Stimulated activated CD4-positive, alpha-beta T cell treated with anti-CD3 and anti-CD28 coated beads, TNF-alpha, amount 100 ng/mL, for 4 hours (primary cell): Measurements from ENCODE around the gene PPM1H.
A peak's percentile ranks its signal among the peaks of the same experiment; 100 is the strongest.

Experiments used
- DNase-seq, 3 experiments: peaks; one replicate each; pipeline ENCODE4 v3.0.0-alpha.2; 2020; ENCODE audit warnings: low read depth in 3 of 3

Gene PPM1H

GRCh38 chr12:62799126-62799736, 135.7 kb downstream of the PPM1H start:
- DNase-seq = peak in 2 of 3 experiments; percentile 6 to 10

- DNase-seq = no peak
These were observed 140.7 kb downstream of the PPM1H start for GRCh38 chr12:62794218-62794583.

GRCh38 chr12:62793256-62794217, 141.4 kb downstream of the PPM1H start:
- DNase-seq = peak; percentile 54 to 57 (median 56)

- DNase-seq = no peak
These were observed 142.6 kb downstream of the PPM1H start for GRCh38 chr12:62792236-62792870.

- DNase-seq = no peak
These were observed 145.1 kb downstream of the PPM1H start for GRCh38 chr12:62789851-62790250.

- DNase-seq = no peak
These were observed 147.3 kb downstream of the PPM1H start for GRCh38 chr12:62787611-62788010.

GRCh38 chr12:62787023-62787422, 147.9 kb downstream of the PPM1H start:
- no peak for DNase-seq

GRCh38 chr12:62785941-62786559, 148.9 kb downstream of the PPM1H start:
- DNase-seq = no peak

GRCh38 chr12:62784576-62784975, 150.4 kb downstream of the PPM1H start:
- DNase-seq = no peak

GRCh38 chr12:62783881-62784280, 151.1 kb downstream of the PPM1H start:
- DNase-seq = no peak

GRCh38 chr12:62781136-62781880, 153.6 kb downstream of the PPM1H start:
- DNase-seq = no peak

- no peak for DNase-seq
These were observed 155.5 kb downstream of the PPM1H start for GRCh38 chr12:62779488-62779887.

GRCh38 chr12:62778187-62778586, 156.8 kb downstream of the PPM1H start:
- DNase-seq = no peak

- no peak for DNase-seq
These were observed 158.0 kb downstream of the PPM1H start for GRCh38 chr12:62776997-62777396.

- DNase-seq = no peak
These were observed 158.4 kb downstream of the PPM1H start for GRCh38 chr12:62776575-62776974.

GRCh38 chr12:62774794-62775193, 160.2 kb downstream of the PPM1H start:
- DNase-seq = no peak

GRCh38 chr12:62772416-62772955, 162.5 kb downstream of the PPM1H start:
- no peak for DNase-seq

GRCh38 chr12:62771828-62772227, 163.1 kb downstream of the PPM1H start:
- DNase-seq = no peak

- no peak for DNase-seq
These were observed 164.6 kb downstream of the PPM1H start for GRCh38 chr12:62770381-62770780.

GRCh38 chr12:62769076-62769619, 165.8 kb downstream of the PPM1H start:
- no peak for DNase-seq

GRCh38 chr12:62767946-62768345, 167.0 kb downstream of the PPM1H start:
- DNase-seq = no peak
